Dendritic cell treated with granulocyte-macrophage colony-stimulating factor and Interleukin-4, amounts not matched to agents 40 ng/mL and 50 ng/mL, for 4 days (primary cell): Measurements from ENCODE around the gene FANCM.
"Not testable (repeated sequence)": the region's sequence is repeated elsewhere in the genome, so short reads cannot be mapped to it uniquely, and the experiment has no call there.

Source experiments
- H3K27ac Mint-ChIP-seq: one replicate; pipeline ENCODE4 v1.8.0; 2022; ENCODE audit warnings: mild to moderate bottlenecking, mixed read lengths
- H3K27me3 Mint-ChIP-seq: one replicate; pipeline ENCODE4 v1.8.0; 2022; ENCODE audit warnings: mild to moderate bottlenecking, mixed read lengths
- H3K36me3 Mint-ChIP-seq: one replicate; pipeline ENCODE4 v1.8.0; 2022; ENCODE audit warnings: low read depth, mixed read lengths
- H3K4me1 Mint-ChIP-seq: one replicate; pipeline ENCODE4 v1.8.0; 2022; ENCODE audit warnings: low read depth, mixed read lengths
- H3K4me3 Mint-ChIP-seq: one replicate; pipeline ENCODE4 v1.8.0; 2022; ENCODE audit warnings: mild to moderate bottlenecking, moderate library complexity, mixed read lengths
- H3K9me3 Mint-ChIP-seq: one replicate; pipeline ENCODE4 v1.8.0; 2022; ENCODE audit warnings: mixed read lengths
- intact Hi-C: fragments of 100-400 bp; cut with micrococcal nuclease; formaldehyde crosslinking; loops from one replicate; pipeline ENCODE4 v1.15.0; 2022

The FANCM gene

DNA sequence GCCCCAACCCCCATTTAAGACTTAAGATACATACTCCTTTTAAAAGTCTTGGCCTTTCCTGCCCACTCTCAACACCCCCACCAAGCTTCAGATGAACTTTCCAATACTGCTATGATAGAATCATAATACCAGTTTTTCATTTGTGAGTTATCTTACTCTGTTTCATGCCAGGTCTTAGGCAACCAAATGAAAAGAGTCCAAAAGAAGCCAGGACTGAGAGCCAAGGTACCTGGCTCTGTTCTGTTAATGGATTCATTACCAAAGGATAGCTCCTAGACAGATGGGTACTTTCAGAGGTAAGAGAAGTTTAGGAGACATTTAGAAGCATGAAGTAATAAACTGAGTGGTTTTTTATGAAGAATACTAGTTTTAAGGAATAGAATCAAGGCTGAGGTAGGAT is 34.2 kb downstream of the FANCM start:
- no peaks in the 10 kb centered on the region for H3K9me3 Mint-ChIP-seq
- H3K4me3 Mint-ChIP-seq = no peak overlapping the region
- intact Hi-C loops = no loop called here
- no peaks in the 10 kb centered on the region for H3K27me3 Mint-ChIP-seq
- peaks cover 5% of the 10 kb centered on the region for H3K36me3 Mint-ChIP-seq
- no peak overlapping the region for H3K27ac Mint-ChIP-seq
- no peaks in the 10 kb centered on the region for H3K4me1 Mint-ChIP-seq

GRCh38 chr14:45177076-45177475 is 41.3 kb downstream of the FANCM start:
- H3K27me3 Mint-ChIP-seq = no peaks in the 10 kb centered on the region
- H3K27ac Mint-ChIP-seq = no peak overlapping the region
- H3K9me3 Mint-ChIP-seq = no peaks in the 10 kb centered on the region
- H3K4me1 Mint-ChIP-seq = peaks cover 9% of the 10 kb centered on the region
- peaks cover 5% of the 10 kb centered on the region for H3K36me3 Mint-ChIP-seq
- intact Hi-C loops = no loop called here
- no peak overlapping the region for H3K4me3 Mint-ChIP-seq

- H3K27me3 Mint-ChIP-seq = no peaks in the 10 kb centered on the region
- no peaks in the 10 kb centered on the region for H3K9me3 Mint-ChIP-seq
- H3K4me1 Mint-ChIP-seq = peaks cover 9% of the 10 kb centered on the region
- intact Hi-C loops = no loop called here
- no peaks in the 10 kb centered on the region for H3K36me3 Mint-ChIP-seq
- no peak overlapping the region for H3K4me3 Mint-ChIP-seq
- H3K27ac Mint-ChIP-seq = no peak overlapping the region
These were observed 45.6 kb downstream of the FANCM start for GRCh38 chr14:45181329-45181728.

DNA sequence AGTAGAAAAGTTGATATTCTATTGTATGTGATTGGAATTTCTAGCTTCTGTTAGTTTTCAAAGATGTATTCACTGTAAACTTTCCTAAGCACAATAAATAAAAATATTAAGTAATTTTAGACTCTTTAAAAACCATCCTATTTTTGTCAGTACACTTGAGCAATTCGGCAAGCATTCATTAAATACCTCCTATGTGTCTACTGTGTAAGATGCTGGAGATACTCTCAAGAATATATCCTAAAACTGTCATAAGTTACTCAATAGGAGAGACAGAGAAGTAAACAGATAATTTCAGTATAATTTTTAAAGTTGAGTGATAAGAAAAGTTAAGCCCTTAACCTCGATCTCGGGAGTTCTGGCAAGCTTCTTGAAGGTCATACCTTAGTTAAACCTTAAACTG is 46.1 kb downstream of the FANCM start:
- intact Hi-C loops = no loop called here
- Mint-ChIP-seq H3K27me3 (no peaks in the 10 kb centered on the region), H3K36me3 (no peaks in the 10 kb centered on the region), H3K9me3 (no peaks in the 10 kb centered on the region), H3K4me1 (peaks cover 9% of the 10 kb centered on the region), H3K27ac (no peak overlapping the region), H3K4me3 (no peak overlapping the region)

- H3K27me3 Mint-ChIP-seq = no peaks in the 10 kb centered on the region
- intact Hi-C loops = no loop called here
- H3K4me3 Mint-ChIP-seq = no peak overlapping the region
- H3K27ac Mint-ChIP-seq = no peak overlapping the region
- H3K4me1 Mint-ChIP-seq = no peaks in the 10 kb centered on the region
- H3K36me3 Mint-ChIP-seq = peaks cover 7% of the 10 kb centered on the region
- H3K9me3 Mint-ChIP-seq = no peaks in the 10 kb centered on the region
These were observed 49.5 kb downstream of the FANCM start for GRCh38 chr14:45185100-45185814.

GRCh38 chr14:45194964-45195363 is 59.2 kb downstream of the FANCM start:
- intact Hi-C loops = no loop called here
- Mint-ChIP-seq H3K27ac (no peak overlapping the region), H3K36me3 (peaks cover 23% of the 10 kb centered on the region), H3K27me3 (no peaks in the 10 kb centered on the region), H3K4me3 (no peak overlapping the region), H3K9me3 (no peaks in the 10 kb centered on the region), H3K4me1 (no peaks in the 10 kb centered on the region)

DNA sequence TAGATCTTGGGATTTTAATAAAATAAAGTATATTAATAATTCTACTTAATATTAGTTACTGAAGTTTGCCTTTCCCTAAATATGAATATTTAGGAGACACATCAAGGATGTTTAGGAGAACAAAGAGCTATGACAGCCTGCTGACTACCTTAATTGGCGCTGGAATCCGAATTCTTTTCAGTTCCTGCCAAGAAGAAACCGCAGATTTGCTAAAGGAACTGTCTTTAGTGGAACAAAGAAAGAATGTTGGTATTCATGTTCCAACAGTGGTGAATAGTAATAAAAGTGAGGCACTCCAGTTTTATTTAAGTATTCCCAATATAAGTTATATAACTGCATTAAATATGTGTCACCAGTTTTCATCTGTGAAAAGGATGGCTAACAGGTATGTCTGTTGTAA is 62.8 kb downstream of the FANCM start:
- Mint-ChIP-seq H3K9me3 (no peaks in the 10 kb centered on the region), H3K36me3 (peaks cover 40% of the 10 kb centered on the region), H3K27ac (no peak overlapping the region), H3K27me3 (no peaks in the 10 kb centered on the region), H3K4me1 (no peaks in the 10 kb centered on the region), H3K4me3 (no peak overlapping the region)
- intact Hi-C loops = no loop called here

DNA sequence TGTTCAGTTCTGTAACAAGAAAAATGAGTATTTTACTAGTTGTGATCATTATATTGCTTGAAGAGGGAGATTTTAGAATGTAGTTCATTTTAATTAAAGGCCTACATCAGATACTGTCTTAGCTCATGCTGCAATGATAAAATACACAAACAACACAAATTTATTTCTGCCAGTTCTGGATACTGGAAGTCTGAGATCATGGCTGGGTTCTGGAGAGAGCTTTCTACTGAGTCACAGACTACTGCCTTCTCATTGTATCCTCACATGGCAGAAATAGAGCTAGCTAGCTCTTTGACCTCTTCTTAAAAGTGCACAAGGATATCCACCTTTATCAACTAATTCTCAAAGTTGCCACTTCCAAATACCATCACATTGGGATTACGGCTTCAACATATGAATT is 63.5 kb downstream of the FANCM start:
- Mint-ChIP-seq H3K27me3 (no peaks in the 10 kb centered on the region), H3K4me3 (no peak overlapping the region), H3K27ac (no peak overlapping the region), H3K9me3 (no peaks in the 10 kb centered on the region), H3K36me3 (peaks cover 45% of the 10 kb centered on the region), H3K4me1 (no peaks in the 10 kb centered on the region)
- intact Hi-C loops = no loop called here

DNA sequence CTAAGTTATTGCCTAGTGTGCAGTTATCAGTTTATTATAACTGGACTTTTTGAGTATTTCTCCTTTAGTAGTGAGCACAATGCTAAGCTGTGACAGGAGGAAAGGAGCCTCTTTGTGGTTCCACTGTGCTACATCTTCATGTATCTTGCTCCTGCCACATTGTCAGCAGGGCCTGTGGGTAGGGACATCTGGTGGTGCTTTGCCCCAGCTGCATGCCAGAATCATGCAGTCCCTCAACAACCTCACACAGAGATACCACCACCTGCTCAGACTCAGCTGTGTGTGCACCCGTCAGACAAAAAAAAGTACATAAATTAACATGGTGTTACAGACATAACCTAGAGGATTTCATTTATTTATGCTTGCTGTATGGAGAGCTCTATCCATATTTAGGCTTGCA is 66.2 kb downstream of the FANCM start:
- Mint-ChIP-seq H3K27me3 (no peaks in the 10 kb centered on the region), H3K36me3 (peaks cover 50% of the 10 kb centered on the region), H3K27ac (no peak overlapping the region), H3K4me3 (no peak overlapping the region), H3K9me3 (no peaks in the 10 kb centered on the region), H3K4me1 (no peaks in the 10 kb centered on the region)
- intact Hi-C loops = no loop called here

DNA sequence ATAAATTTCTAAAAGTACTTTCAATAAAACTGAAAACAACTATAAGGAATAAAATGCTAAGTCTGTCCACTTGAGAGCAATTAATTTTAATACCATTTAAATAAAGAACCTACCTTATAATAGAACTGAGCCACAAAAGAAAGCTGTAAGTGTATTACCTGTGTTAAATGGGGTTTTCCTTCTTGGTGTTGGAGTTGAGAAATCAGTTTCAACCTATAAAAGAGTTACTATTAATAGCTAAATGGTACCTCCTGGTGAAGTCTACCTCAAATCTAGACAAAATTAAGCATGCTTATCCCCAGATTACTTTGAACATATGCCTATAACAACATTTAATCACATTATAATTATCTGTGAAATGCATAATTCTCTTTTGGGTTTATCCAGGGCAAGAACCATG is 68.5 kb downstream of the FANCM start:
- Mint-ChIP-seq H3K27ac (no peak overlapping the region), H3K36me3 (peaks cover 60% of the 10 kb centered on the region), H3K27me3 (no peaks in the 10 kb centered on the region), H3K4me1 (no peaks in the 10 kb centered on the region), H3K9me3 (no peaks in the 10 kb centered on the region), H3K4me3 (no peak overlapping the region)
- intact Hi-C loops = no loop called here

DNA sequence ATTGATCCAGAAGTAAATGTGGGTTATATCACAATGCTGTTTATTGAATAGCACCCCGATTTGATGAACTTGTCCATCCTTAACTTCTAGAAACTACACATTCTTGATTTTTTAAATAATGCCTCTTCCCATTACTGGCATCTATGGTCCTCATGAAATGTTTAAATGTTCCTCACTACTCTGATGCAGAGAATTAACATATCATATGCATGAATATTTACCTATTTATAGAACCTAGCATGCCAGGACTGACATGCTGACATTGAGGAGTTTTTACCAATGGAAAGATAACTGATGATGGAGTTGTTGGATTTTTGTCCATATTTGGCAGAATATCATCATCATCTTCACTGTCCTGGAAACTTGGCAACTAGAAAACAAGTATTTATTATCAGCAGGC is 74.4 kb downstream of the FANCM start:
- Mint-ChIP-seq H3K4me3 (no peak overlapping the region), H3K4me1 (no peaks in the 10 kb centered on the region), H3K27me3 (no peaks in the 10 kb centered on the region), H3K9me3 (no peaks in the 10 kb centered on the region), H3K36me3 (peaks cover 89% of the 10 kb centered on the region), H3K27ac (no peak overlapping the region)
- intact Hi-C loops = no loop called here

- H3K4me3 Mint-ChIP-seq = no peak overlapping the region
- H3K36me3 Mint-ChIP-seq = peaks cover 87% of the 10 kb centered on the region
- intact Hi-C loops = no loop called here
These were observed 75.6 kb downstream of the FANCM start for GRCh38 chr14:45211295-45211694.

DNA sequence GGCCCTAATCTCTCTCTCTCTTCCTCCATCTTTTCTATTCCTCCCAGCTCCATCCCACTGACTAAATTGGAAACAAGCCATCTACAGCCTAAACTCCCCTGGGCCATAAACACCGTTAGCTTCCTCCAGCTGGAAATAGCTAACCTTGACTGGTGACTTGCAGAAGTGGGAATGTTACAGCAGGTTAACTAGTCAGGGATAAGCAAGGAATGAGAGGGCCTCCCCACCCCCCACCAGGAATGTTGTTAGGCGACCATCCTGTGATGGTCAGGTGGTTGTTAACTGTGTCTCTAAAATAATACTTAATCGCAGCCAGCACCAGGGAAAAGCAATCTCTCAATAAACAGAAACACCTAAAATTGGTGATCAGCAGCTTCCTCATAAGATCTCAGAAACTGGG is 76.5 kb downstream of the FANCM start:
- intact Hi-C loops = no loop called here
- Mint-ChIP-seq H3K27me3 (no peaks in the 10 kb centered on the region), H3K36me3 (peaks cover 87% of the 10 kb centered on the region), H3K4me3 (no peak overlapping the region), H3K4me1 (no peaks in the 10 kb centered on the region), H3K27ac (no peak overlapping the region), H3K9me3 (no peaks in the 10 kb centered on the region)

More at GRCh38 chr14:45211295-45211694, 75.6 kb downstream of the FANCM start:
- Mint-ChIP-seq H3K27me3 (no peaks in the 10 kb centered on the region), H3K4me1 (no peaks in the 10 kb centered on the region), H3K27ac (no peak overlapping the region), H3K9me3 (no peaks in the 10 kb centered on the region)

DNA sequence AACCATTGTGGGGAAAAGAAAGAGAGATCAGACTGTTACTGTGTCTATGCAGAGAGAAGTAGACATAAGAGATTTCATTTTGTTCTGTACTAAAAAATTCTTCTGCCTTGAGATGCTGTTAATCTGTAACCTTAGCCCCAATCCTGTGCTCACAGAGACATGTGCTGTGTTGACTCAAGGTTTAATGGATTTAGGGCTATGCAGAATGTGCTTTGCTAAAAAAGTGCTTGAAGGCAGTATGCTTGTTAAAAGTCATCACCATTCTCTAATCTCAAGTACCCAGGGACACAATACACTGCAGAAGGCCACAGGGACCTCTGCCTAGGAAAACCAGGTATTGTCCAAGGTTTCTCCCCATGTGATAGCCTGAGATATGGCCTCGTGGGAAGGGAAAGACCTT is 78.0 kb downstream of the FANCM start:
- H3K27me3 Mint-ChIP-seq, H3K9me3 Mint-ChIP-seq, H3K4me1 Mint-ChIP-seq, H3K4me3 Mint-ChIP-seq, intact Hi-C loops, H3K27ac Mint-ChIP-seq: not testable (repeated sequence)
- peaks cover 95% of the 10 kb centered on the region for H3K36me3 Mint-ChIP-seq

DNA sequence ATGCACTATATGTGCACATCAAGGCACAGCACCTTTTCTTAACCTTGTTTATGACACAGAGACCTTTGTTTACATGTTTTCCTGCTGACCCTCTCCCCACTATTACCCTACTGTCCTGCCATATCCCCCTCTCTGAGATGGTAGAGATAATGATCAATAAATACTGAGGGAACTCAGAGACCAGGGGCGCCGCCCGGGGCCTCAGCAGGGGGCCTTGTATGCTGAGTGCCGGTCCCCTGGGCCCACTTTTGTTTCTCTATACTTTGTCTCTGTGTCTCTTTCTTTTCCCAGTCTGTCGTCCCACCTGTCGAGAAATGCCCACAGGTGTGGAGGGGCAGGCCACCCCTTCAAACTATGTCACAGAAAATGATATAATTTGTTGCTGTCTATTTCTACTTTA is 78.6 kb downstream of the FANCM start:
- peaks cover 92% of the 10 kb centered on the region for H3K36me3 Mint-ChIP-seq
- H3K27ac Mint-ChIP-seq, H3K4me3 Mint-ChIP-seq, H3K4me1 Mint-ChIP-seq, H3K27me3 Mint-ChIP-seq, intact Hi-C loops, H3K9me3 Mint-ChIP-seq: not testable (repeated sequence)
